Measurements from ENCODE around the gene MAPKAP1. TPM values are rescaled to one million over a fixed set of nuclear protein-coding genes. Genes with fewer than 3 reads are reported as not detected.
A peak's percentile ranks its signal among the peaks of the same experiment; 100 is the strongest.

MAPKAP1 gene
- total and polyA plus RNA-seq, 9 of the 15 experiments (the other 6 are each of a cell fraction or from before 2014, with no cell fraction given): 2.6 to 82.1 (median 61.1) TPM

- TF ChIP-seq HNRNPLL (IDR thresholded peaks at IDR 0.05; ENCODE audit: low read depth, low read length, poor library complexity, severe bottlenecking): no peak
- TF ChIP-seq RBFOX2 (IDR thresholded peaks at IDR 0.05; ENCODE audit: low read depth, low read length): no peak
- no peak for TF ChIP-seq CREBBP (IDR thresholded peaks at IDR 0.05; ENCODE audit: low read depth, low read length)
- no peak for TF ChIP-seq PCBP1 (IDR thresholded peaks at IDR 0.05; ENCODE audit: low read depth, low read length, poor library complexity, severe bottlenecking)
- TF ChIP-seq PTTG1 (tag; IDR thresholded peaks at IDR 0.05; ENCODE audit: low read depth): no peak
- TF ChIP-seq CTBP1 (IDR thresholded peaks at IDR 0.05; ENCODE audit: borderline replicate concordance): no peak
- no peak for TF ChIP-seq ID3 (CRISPR knock-in tag; IDR thresholded peaks at IDR 0.05)
- peak; percentile 54 for TF ChIP-seq ID3 (tag; IDR thresholded peaks at IDR 0.05)
- no peak for TF ChIP-seq ZFP1 (CRISPR knock-in tag; IDR thresholded peaks at IDR 0.05)
- TF ChIP-seq CBX8 (IDR thresholded peaks at IDR 0.05; ENCODE audit: borderline replicate concordance, extremely low read depth, low read depth, low read length, poor library complexity, severe bottlenecking): no peak
- no peak for TF ChIP-seq ELK1 (CRISPR knock-in tag; IDR thresholded peaks at IDR 0.05)
- no peak for TF ChIP-seq KLF10 (CRISPR knock-in tag; IDR thresholded peaks at IDR 0.05)
- no peak for TF ChIP-seq MCM7 (IDR thresholded peaks at IDR 0.05)
- TF ChIP-seq, protein P1, sequence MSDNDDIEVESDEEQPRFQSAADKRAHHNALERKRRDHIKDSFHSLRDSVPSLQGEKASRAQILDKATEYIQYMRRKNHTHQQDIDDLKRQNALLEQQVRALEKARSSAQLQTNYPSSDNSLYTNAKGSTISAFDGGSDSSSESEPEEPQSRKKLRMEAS (CRISPR knock-in tag; IDR thresholded peaks at IDR 0.05): 0 out of 2 replicates have a peak, but pooled peaks have one; percentile 21
- no peak for TF ChIP-seq ESRRA (IDR thresholded peaks at IDR 0.05; ENCODE audit: borderline replicate concordance, low read depth)
- TF ChIP-seq SRSF9 (IDR thresholded peaks at IDR 0.05; ENCODE audit: borderline replicate concordance, low read depth, low read length): no peak
- no peak for TF ChIP-seq BCL6 (CRISPR knock-in tag; IDR thresholded peaks at IDR 0.05)
- no peak for TF ChIP-seq ILF3 (IDR thresholded peaks at IDR 0.05; ENCODE audit: borderline replicate concordance)
- TF ChIP-seq ERF (CRISPR knock-in tag; IDR thresholded peaks at IDR 0.05): no peak
- TF ChIP-seq ZBED1 (IDR thresholded peaks at IDR 0.05): no peak
- TF ChIP-seq ELF4 (CRISPR knock-in tag; IDR thresholded peaks at IDR 0.05): no peak
- TF ChIP-seq ZNF197 (CRISPR knock-in tag; IDR thresholded peaks at IDR 0.05; ENCODE audit: low read depth): no peak
- no peak for TF ChIP-seq BRF2 (IDR thresholded peaks at IDR 0.05; ENCODE audit: borderline replicate concordance, insufficient read depth, insufficient read length)
- TF ChIP-seq SRSF7 (optimal IDR thresholded peaks at IDR 0.05; ENCODE audit: low read depth, low read length): no peak
- TF ChIP-seq RBBP5 (IDR thresholded peaks at IDR 0.05; ENCODE audit: borderline replicate concordance, insufficient read depth, low read length, poor library complexity, severe bottlenecking): no peak
- TF ChIP-seq KLF1 (tag; IDR thresholded peaks at IDR 0.05): no peak
These were observed 229.9 kb downstream of the MAPKAP1 start (continued) for GRCh38 chr9:125477089-125477544.

Data from K562 (cell line).